Esophagus muscularis mucosa (tissue), 4 donors: ENCODE data around the gene KLF11.

ENCODE experiments used
- EP300 ChIP-seq: sonication (generic); formaldehyde crosslinking; IDR thresholded peaks from one replicate; pipeline ENCODE4 v1.6.1; 2017; ENCODE audit warnings: antibody characterized with exemption
- POLR2AphosphoS5 ChIP-seq, 2 donors: sonication (generic); formaldehyde crosslinking; IDR thresholded peaks; one replicate each; pipeline ENCODE4 v1.6.1; 2017; ENCODE audit warnings: antibody characterized with exemption in 2 of 2
- TF ChIP-seq, protein P1 (sequence below), 3 experiments: fragments of 200-600 bp in 2 of 3; fragments of 450-650 bp in 1 of 3; sonication (generic) in 2 of 3; IDR thresholded peaks; one replicate each; pipeline ENCODE4 v1.5.1; 2017 to 2019; ENCODE audit warnings: antibody characterized with exemption in 3 of 3, mild to moderate bottlenecking in 2 of 3, moderate library complexity in 1 of 3

DNA sequence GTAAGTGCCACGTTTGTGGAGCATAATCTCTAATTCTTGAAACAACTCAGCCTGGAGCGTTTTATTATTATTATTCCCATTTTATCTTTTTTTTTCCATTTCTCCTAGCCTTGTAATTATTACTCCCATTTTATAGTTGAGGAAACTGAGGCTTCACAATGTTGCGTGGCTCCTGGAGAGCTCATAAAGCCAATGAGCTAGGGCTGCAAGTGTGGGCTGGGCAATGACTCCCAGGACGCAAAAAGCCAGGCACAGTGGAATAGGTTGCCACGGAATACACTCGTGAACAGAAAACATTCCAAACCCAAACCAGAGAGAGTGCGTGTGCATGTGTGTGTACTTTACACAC is 13.5 kb upstream of the KLF11 start:
- TF ChIP-seq, protein P1, sequence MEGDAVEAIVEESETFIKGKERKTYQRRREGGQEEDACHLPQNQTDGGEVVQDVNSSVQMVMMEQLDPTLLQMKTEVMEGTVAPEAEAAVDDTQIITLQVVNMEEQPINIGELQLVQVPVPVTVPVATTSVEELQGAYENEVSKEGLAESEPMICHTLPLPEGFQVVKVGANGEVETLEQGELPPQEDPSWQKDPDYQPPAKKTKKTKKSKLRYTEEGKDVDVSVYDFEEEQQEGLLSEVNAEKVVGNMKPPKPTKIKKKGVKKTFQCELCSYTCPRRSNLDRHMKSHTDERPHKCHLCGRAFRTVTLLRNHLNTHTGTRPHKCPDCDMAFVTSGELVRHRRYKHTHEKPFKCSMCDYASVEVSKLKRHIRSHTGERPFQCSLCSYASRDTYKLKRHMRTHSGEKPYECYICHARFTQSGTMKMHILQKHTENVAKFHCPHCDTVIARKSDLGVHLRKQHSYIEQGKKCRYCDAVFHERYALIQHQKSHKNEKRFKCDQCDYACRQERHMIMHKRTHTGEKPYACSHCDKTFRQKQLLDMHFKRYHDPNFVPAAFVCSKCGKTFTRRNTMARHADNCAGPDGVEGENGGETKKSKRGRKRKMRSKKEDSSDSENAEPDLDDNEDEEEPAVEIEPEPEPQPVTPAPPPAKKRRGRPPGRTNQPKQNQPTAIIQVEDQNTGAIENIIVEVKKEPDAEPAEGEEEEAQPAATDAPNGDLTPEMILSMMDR (IDR thresholded peaks at IDR 0.05): no peak
- no peak for TF ChIP-seq POLR2AphosphoS5 (IDR thresholded peaks at IDR 0.05)
- TF ChIP-seq EP300: no peak
